PC-3 (cell line): ENCODE measurements around the gene PPL. TPM values are rescaled to one million over a fixed set of nuclear protein-coding genes. Genes with fewer than 3 reads are reported as not detected.

Source experiments
- ATAC-seq: fragments of 200-7000 bp; cut with Tn5 transposase; 2 replicates; pipeline ENCODE4 v1.9.1; 2020; ENCODE audit warnings: mild to moderate bottlenecking, moderate library complexity
- BruUV-seq: library from RNA; stranded (reverse); fragments of 400-500 nt; replicated peaks from 2 replicates; lab custom pipeline; 2021; lab: Mats Ljungman, UMichigan
- CTCF ChIA-PET: fragments of 300-600 bp; sonication (Branson Sonifier 250); formaldehyde crosslinking; loops from one replicate; lab custom pipeline; 2022; ENCODE audit warnings: antibody characterized with exemption; lab: Charles Lee
- POLR2A ChIA-PET: fragments of 300-600 bp; sonication (Branson Sonifier 250); formaldehyde crosslinking; loops from one replicate; lab custom pipeline; 2022; ENCODE audit warnings: antibody characterized with exemption; ENCODE audit not compliant: unreplicated experiment; lab: Charles Lee
- DNase-seq: peaks from one replicate; pipeline ENCODE4 v3.0.0-alpha.2; 2015
- H2AFZ ChIP-seq: fragments of 300-600 bp; sonication (generic); 2 replicates; pipeline ENCODE4 v1.6.0; 2016; ENCODE audit warnings: antibody characterized with exemption, low read length
- H3F3A ChIP-seq: fragments of 300-600 bp; sonication (generic); one replicate; pipeline ENCODE4 v1.6.0; 2017; ENCODE audit warnings: antibody characterized with exemption, low read length, control low read depth, mild to moderate bottlenecking; ENCODE audit not compliant: unreplicated experiment
- H3K27ac ChIP-seq: fragments of 300-600 bp; sonication (generic); 2 replicates; pipeline ENCODE4 v1.5.1; 2016; ENCODE audit warnings: mild to moderate bottlenecking, low read length
- H3K27me3 ChIP-seq: fragments of 300-600 bp; sonication (generic); 2 replicates; pipeline ENCODE4 v1.6.1; 2016; ENCODE audit warnings: low read length, mixed read lengths
- H3K36me3 ChIP-seq: fragments of 300-600 bp; sonication (generic); 2 replicates; pipeline ENCODE4 v1.6.1; 2016; ENCODE audit warnings: low read depth, mixed run types, low read length, mixed read lengths
- H3K4me1 ChIP-seq: fragments of 300-600 bp; sonication (generic); 2 replicates; pipeline ENCODE4 v1.5.1; 2016; ENCODE audit warnings: low read length; ENCODE audit not compliant: insufficient read depth
- H3K4me2 ChIP-seq: fragments of 300-600 bp; sonication (generic); 2 replicates; pipeline ENCODE4 v1.6.0; 2016; ENCODE audit warnings: low read length
- H3K4me3 ChIP-seq: fragments of 300-600 bp; sonication (generic); 2 replicates; pipeline ENCODE4 v1.5.1; 2016; ENCODE audit warnings: mild to moderate bottlenecking, low read length, mixed read lengths
- H3K79me2 ChIP-seq: fragments of 300-600 bp; sonication (generic); 2 replicates; pipeline ENCODE4 v1.6.1; 2017; ENCODE audit warnings: low read length, mixed read lengths
- H3K9ac ChIP-seq: fragments of 300-600 bp; sonication (generic); 2 replicates; pipeline ENCODE4 v1.6.0; 2016; ENCODE audit warnings: mild to moderate bottlenecking, low read length
- H3K9me2 ChIP-seq: fragments of 300-600 bp; sonication (generic); replicated peaks from 2 replicates; pipeline ENCODE4 v1.6.1; 2016; ENCODE audit warnings: mixed run types, low read length, mixed read lengths
- H3K9me3 ChIP-seq: fragments of 300-600 bp; sonication (generic); 2 replicates; pipeline ENCODE4 v1.6.1; 2016; ENCODE audit warnings: low read length, mixed read lengths
- H4K20me1 ChIP-seq: fragments of 300-600 bp; sonication (generic); 2 replicates; pipeline ENCODE4 v1.6.1; 2016; ENCODE audit warnings: low read length, mixed read lengths
- CTCF ChIP-seq: fragments of 300-600 bp; sonication (generic); conservative IDR thresholded peaks from 2 replicates; pipeline ENCODE4 v1.5.1; 2017; ENCODE audit warnings: antibody characterized with exemption, low read depth, mild to moderate bottlenecking, low read length
- EZH2 ChIP-seq: fragments of 300-600 bp; sonication (generic); IDR thresholded peaks from one replicate; pipeline ENCODE4 v1.6.1; 2017; ENCODE audit warnings: antibody characterized with exemption, mild to moderate bottlenecking, low read length; ENCODE audit not compliant: unreplicated experiment
- EZH2phosphoT487 ChIP-seq: fragments of 300-600 bp; sonication (generic); IDR thresholded peaks from 2 replicates; pipeline ENCODE4 v1.6.1; 2018; ENCODE audit warnings: mild to moderate bottlenecking, antibody characterized with exemption, low read length, borderline replicate concordance
- intact Hi-C: fragments of 100-400 bp; cut with micrococcal nuclease; formaldehyde crosslinking; loops from 2 replicates; pipeline ENCODE4 v1.9.0; 2023
- total RNA-seq: library from RNA; depleted of rRNA; stranded (reverse); fragments of >200 nt; gene quantifications from 2 replicates; pipeline ENCODE4 v1.2.3, GENCODE V29; 2014

Gene PPL
- total RNA-seq, 1 experiment from 2014 or later, result 18.8 TPM

GRCh38 chr16:4869147-4869805 is 67.7 kb downstream of the PPL start:
- ChIA-PET POLR2A (no interaction called here), CTCF (no interaction called here)
- BruUV-seq, result no TSS peak
- Histone ChIP-seq H3K4me2 (no peak overlapping the region), H3K36me3 (peaks cover 5% of the 10 kb centered on the region; the same call in 1 of the 2 replicates), H3K27me3 (no peaks in the 10 kb centered on the region), H4K20me1 (no peaks in the 10 kb centered on the region), H3K79me2 (peaks cover 36% of the 10 kb centered on the region), H3K4me3 (no peak overlapping the region), H3K9me3 (no peaks in the 10 kb centered on the region), H3K27ac (no peak overlapping the region), H2AFZ (no peak overlapping the region), H3K4me1 (no peaks in the 10 kb centered on the region), H3K9me2 (no peaks in the 10 kb centered on the region), H3K9ac (no peak overlapping the region), H3F3A (no peaks in the 10 kb centered on the region)
- no peak for DNase-seq
- no peak for ATAC-seq
- no peak for TF ChIP-seq EZH2
- TF ChIP-seq CTCF, result no peak
- TF ChIP-seq EZH2phosphoT487, result no peak
- intact Hi-C loops, result no loop called here

GRCh38 chr16:4868535-4868934 is 68.4 kb downstream of the PPL start:
- no peak overlapping the region for H3K9ac ChIP-seq
- H3K4me3 ChIP-seq, result no peak overlapping the region
- H3K79me2 ChIP-seq, result peaks cover 43% of the 10 kb centered on the region
- H2AFZ ChIP-seq, result no peak overlapping the region
- ChIA-PET POLR2A (no interaction called here), CTCF (no interaction called here)
- H3F3A ChIP-seq, result no peaks in the 10 kb centered on the region
- H3K27ac ChIP-seq, result no peak overlapping the region
- H3K4me1 ChIP-seq, result no peaks in the 10 kb centered on the region
- no peaks in the 10 kb centered on the region for H3K27me3 ChIP-seq
- H3K36me3 ChIP-seq, result peaks cover 4% of the 10 kb centered on the region; the same call in 1 of the 2 replicates
- DNase-seq (no peak), ATAC-seq (no peak)
- no peak overlapping the region for H3K4me2 ChIP-seq
- no TSS peak for BruUV-seq
- TF ChIP-seq EZH2 (no peak), CTCF (no peak), EZH2phosphoT487 (no peak)
- intact Hi-C loops, result no loop called here
- no peaks in the 10 kb centered on the region for H3K9me2 ChIP-seq
- H4K20me1 ChIP-seq, result no peaks in the 10 kb centered on the region
- H3K9me3 ChIP-seq, result no peaks in the 10 kb centered on the region

GRCh38 chr16:4868026-4868425 is 68.9 kb downstream of the PPL start:
- no peak for DNase-seq
- H3K27me3 ChIP-seq, result no peaks in the 10 kb centered on the region
- peaks cover 48% of the 10 kb centered on the region for H3K79me2 ChIP-seq
- TF ChIP-seq EZH2, result no peak
- no peak for TF ChIP-seq CTCF
- no peak for TF ChIP-seq EZH2phosphoT487
- intact Hi-C loops, result no loop called here
- no peaks in the 10 kb centered on the region for H3K9me2 ChIP-seq
- peaks cover under 1% of the 10 kb centered on the region for H3K4me1 ChIP-seq
- no peak overlapping the region for H3K4me2 ChIP-seq
- H3K9ac ChIP-seq, result no peak overlapping the region
- no peaks in the 10 kb centered on the region for H3F3A ChIP-seq
- no peak overlapping the region for H2AFZ ChIP-seq
- no peaks in the 10 kb centered on the region for H3K9me3 ChIP-seq
- BruUV-seq, result no TSS peak
- no peak overlapping the region for H3K4me3 ChIP-seq
- peaks cover 6% of the 10 kb centered on the region; the same call in 1 of the 2 replicates for H3K36me3 ChIP-seq
- no peak for ATAC-seq
- H4K20me1 ChIP-seq, result peaks cover 4% of the 10 kb centered on the region; the same call in 1 of the 2 replicates
- POLR2A ChIA-PET, result no interaction called here
- CTCF ChIA-PET, result no interaction called here
- H3K27ac ChIP-seq, result no peak overlapping the region
